Stimulated activated effector memory CD8-positive, alpha-beta T cell treated with anti-CD3 and anti-CD28 coated beads, Interleukin-12 subunit alpha, Interleukin-12 subunit beta, amount 100 ng/mL, for 72 hours (primary cell): ENCODE measurements around the gene COMMD3.
A peak's percentile ranks its signal among the peaks of the same experiment; 100 is the strongest.
"Not testable (repeated sequence)": the region's sequence is repeated elsewhere in the genome, so short reads cannot be mapped to it uniquely, and the experiment has no call there.

Experiments
- ATAC-seq: fragments of 150-1000 bp; cut with Tn5 transposase; 2 replicates; pipeline ENCODE4 v1.10.0; 2021
- DNase-seq, 2 donors: peaks; one replicate each; pipeline ENCODE4 v3.0.0; 2021 to 2022; ENCODE audit warnings: low spot score in 2 of 2
- H3K27ac Mint-ChIP-seq: one replicate; pipeline ENCODE4 v1.8.0; 2022; ENCODE audit warnings: mild to moderate bottlenecking, mixed read lengths
- H3K36me3 Mint-ChIP-seq: one replicate; pipeline ENCODE4 v1.8.0; 2022; ENCODE audit warnings: mild to moderate bottlenecking, mixed read lengths
- H3K4me1 Mint-ChIP-seq: one replicate; pipeline ENCODE4 v1.8.0; 2022; ENCODE audit warnings: mixed read lengths
- H3K4me3 Mint-ChIP-seq: one replicate; pipeline ENCODE4 v1.8.0; 2022; ENCODE audit warnings: mild to moderate bottlenecking, mixed read lengths
- H3K9me3 Mint-ChIP-seq: one replicate; pipeline ENCODE4 v1.8.0; 2022; ENCODE audit warnings: mixed read lengths

COMMD3 gene

DNA sequence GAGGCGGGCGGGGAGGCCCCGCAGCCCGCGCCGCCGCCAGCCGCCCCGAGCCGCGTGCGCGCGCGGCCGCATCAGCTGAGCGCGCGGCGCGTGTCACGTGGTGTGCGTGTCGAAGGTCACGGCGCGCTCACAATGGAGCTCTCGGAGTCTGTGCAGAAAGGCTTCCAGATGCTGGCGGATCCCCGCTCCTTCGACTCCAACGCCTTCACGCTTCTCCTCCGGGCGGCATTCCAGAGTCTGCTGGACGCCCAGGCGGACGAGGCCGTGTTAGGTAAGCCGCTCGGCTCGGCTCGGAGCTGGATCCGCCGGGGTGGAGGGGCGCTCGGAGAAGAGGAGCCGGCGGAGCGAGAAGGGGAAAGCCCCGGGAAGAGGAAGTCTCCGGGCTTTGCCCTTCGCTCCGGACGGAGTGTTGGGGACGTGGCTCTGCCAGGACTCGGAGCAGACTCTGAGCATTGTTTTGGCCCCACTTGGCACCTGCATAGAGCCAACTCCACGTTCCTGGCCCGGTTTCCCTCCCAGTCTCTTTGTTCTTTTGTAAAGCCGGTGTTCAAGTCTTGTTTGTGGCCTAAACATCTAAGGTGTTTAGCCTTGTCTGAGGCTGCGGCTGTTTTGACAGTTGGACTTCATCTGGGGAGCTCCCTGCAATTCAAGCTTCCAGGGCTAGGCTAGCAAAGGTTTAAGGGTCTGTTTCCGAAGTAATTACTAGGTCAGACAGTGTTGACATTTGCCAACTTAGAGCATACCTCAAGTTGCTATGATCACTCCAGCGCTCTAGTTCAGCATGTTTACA, at the start of gene COMMD3:
TSS of gene COMMD3 (plus strand) at position 103 of the 790 bp plus-strand sequence. CDS start at position 133, 30 bp downstream.
- Mint-ChIP-seq H3K36me3 (peaks cover 33% of the 10 kb centered on the region), H3K27ac (peak within 1 kb of the TSS; percentile 94), H3K4me1 (peaks cover 20% of the 10 kb centered on the region), H3K4me3 (peak within 1 kb of the TSS; percentile 87), H3K9me3 (no peaks in the 10 kb centered on the region)
- peak; percentile 87 for ATAC-seq
- peak; percentile 73 to 90 for DNase-seq

DNA sequence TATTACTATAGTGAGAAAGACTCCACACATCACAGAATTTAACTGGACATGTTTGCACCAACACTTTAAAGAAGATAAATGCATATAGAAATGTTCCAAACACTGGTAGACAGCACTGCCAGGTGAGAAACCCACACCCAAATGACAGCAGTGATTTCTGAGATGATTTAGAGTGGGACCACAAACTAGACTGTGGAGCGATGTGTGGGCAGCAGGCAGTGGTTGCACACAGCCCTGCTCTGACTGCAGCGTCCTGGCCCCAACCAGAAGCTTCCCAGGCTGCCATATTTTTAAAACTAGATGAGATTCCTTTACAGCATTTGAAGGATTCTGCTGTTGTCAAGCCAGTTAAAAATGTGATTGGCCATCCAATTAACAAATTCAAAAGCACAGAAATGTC, 47.7 kb upstream of the COMMD3 start:
- ATAC-seq: peak; percentile 95
- no peaks in the 10 kb centered on the region for H3K9me3 Mint-ChIP-seq
- H3K4me3 Mint-ChIP-seq: no peak overlapping the region
- no peak overlapping the region for H3K27ac Mint-ChIP-seq
- no peaks in the 10 kb centered on the region for H3K36me3 Mint-ChIP-seq
- no peak for DNase-seq
- H3K4me1 Mint-ChIP-seq: no peaks in the 10 kb centered on the region

DNA sequence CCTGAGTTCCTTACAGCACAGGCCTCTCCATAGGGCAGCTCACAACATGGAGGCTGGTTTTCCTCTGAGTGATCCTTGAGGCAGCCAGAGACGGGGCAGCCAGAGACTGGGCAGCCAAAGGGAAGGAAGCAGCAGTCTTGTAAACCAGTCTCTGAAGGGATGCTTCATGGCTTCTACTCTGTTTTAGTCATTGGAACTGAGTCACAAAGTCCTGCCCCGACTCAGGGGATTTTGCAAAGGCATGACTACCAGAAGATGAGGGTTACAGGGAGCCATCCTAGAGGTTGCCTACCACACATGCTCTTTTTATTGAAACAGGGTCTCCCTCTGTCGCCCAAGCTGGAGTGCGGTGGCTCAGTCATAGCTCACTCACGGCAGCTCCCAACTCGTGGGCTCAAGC, 44.4 kb upstream of the COMMD3 start:
- no peaks in the 10 kb centered on the region for H3K36me3 Mint-ChIP-seq
- ATAC-seq (peak; percentile 91), DNase-seq (no peak)
- H3K4me1 Mint-ChIP-seq: no peaks in the 10 kb centered on the region
- H3K9me3 Mint-ChIP-seq: no peaks in the 10 kb centered on the region
- no peak overlapping the region for H3K27ac Mint-ChIP-seq
- no peak overlapping the region for H3K4me3 Mint-ChIP-seq

DNA sequence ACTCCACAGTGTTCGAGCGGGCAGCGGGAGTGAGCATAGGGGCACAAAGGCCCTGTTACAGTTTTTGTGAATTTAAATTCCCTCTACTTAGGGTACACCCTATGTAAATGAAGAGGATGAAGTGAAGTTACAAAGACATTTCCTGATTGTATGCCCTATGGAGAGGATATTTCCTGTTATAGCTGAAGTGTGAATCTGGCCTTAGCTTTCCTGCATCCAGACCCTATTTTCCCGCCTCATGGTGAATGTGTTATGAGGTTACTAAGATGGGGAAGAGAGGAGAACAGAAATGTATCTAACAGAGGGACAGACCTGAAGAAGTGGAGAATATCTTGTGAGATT, 37.8 kb upstream of the COMMD3 start:
- no peaks in the 10 kb centered on the region for H3K36me3 Mint-ChIP-seq
- no peak for DNase-seq
- H3K9me3 Mint-ChIP-seq: no peaks in the 10 kb centered on the region
- no peak overlapping the region for H3K27ac Mint-ChIP-seq
- no peak for ATAC-seq
- H3K4me3 Mint-ChIP-seq: no peak overlapping the region
- no peaks in the 10 kb centered on the region for H3K4me1 Mint-ChIP-seq

DNA sequence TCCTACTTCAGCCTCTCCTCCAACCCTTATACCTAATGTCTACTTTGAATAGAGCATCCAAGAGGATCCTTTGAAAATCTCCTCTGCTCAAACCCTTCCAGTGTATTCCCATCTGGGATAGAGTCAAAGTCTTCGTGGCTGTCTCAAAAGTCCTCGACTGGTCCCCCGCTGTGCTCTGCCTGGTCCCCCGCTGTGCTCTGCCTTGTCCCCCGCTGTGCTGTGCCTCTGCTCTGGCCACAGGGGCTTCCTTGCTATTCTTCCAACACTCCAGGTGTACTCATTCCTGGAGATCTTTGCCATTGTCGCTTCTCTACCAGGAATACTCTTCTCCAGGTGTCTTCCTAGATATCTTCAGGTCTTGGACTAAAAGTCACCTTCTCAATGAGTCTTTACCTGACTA, 36.1 kb upstream of the COMMD3 start:
- H3K4me3 Mint-ChIP-seq: no peak overlapping the region
- no peaks in the 10 kb centered on the region for H3K9me3 Mint-ChIP-seq
- no peak overlapping the region for H3K27ac Mint-ChIP-seq
- no peaks in the 10 kb centered on the region for H3K36me3 Mint-ChIP-seq
- H3K4me1 Mint-ChIP-seq: no peaks in the 10 kb centered on the region
- ATAC-seq (no peak), DNase-seq (no peak)

DNA sequence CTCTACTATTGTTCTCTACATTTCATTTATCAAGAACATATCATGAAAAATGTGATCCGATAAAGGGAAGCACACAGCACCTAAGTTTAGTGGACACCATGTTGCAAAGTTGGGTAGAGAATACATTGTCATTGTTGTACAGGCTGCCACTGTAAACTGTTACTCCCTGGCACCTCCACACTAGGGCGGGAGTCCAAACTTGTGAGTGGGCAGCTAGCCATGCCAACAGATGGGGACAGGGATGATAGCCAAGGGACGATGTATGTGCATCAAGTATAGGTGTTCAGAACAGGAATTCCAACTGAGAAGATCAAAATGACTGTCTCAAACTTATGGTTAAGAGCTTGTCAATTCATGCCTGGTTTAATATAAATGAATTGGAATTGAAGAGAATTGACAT, 31.1 kb upstream of the COMMD3 start:
- Mint-ChIP-seq H3K9me3 (no peaks in the 10 kb centered on the region), H3K27ac (no peak overlapping the region), H3K4me1 (no peaks in the 10 kb centered on the region), H3K36me3 (no peaks in the 10 kb centered on the region), H3K4me3 (no peak overlapping the region)
- no peak for DNase-seq
- ATAC-seq: no peak

DNA sequence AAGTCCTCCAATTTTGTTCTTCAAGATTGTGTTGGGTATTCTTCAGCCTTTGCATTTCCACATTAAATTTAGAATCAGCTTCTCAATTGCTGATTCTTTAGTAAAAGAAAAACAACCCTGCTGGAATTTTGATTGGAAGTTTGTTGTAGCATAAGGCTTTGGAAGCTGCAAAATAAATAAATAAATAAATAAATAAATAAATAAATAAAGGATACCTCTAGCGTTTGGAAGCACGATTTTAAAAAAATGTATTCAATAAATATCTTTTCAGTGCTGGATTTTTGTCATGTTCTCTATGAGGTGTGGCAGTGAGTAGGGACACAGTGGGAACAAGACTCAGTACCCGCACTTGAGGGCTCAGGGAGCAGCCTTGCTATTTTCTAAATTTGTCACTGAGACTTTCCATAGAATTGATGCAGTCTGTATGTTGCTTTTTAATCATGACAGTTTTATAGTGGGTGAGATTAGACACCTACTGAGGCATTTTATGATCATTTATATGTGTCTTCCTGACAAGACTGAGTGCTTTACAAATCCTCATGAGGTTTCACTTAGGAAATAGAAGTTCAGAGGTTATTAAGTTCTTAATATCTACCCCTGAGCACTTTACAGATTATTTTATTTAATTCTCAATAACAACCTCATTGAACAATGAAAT, 22.3 kb upstream of the COMMD3 start:
- Mint-ChIP-seq H3K4me1 (no peaks in the 10 kb centered on the region), H3K36me3 (no peaks in the 10 kb centered on the region), H3K4me3 (no peak overlapping the region), H3K9me3 (no peaks in the 10 kb centered on the region), H3K27ac (no peak overlapping the region)
- no peak for ATAC-seq
- no peak for DNase-seq

DNA sequence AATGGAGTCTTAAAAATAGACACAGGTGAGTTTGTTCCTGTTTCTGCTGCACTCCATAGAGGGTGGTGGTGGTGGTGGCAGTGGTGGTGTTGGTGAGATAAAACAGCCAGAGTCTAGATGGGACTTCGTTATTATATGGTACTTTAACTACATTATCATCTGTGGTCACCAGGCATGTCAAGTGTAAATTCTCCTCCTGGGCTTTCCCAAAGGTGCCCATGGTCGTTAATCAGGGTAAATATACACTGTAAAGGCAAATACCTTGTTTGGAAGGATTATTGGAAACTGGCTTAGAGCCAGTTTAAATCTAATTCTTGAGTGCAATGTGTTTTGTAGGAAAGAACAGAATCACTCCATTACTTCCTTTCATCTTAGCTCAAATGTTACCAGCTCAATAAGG, 21.5 kb upstream of the COMMD3 start:
- no peak overlapping the region for H3K4me3 Mint-ChIP-seq
- no peaks in the 10 kb centered on the region for H3K4me1 Mint-ChIP-seq
- DNase-seq (no peak), ATAC-seq (no peak)
- H3K9me3 Mint-ChIP-seq: no peaks in the 10 kb centered on the region
- H3K27ac Mint-ChIP-seq: no peak overlapping the region
- no peaks in the 10 kb centered on the region for H3K36me3 Mint-ChIP-seq

DNA sequence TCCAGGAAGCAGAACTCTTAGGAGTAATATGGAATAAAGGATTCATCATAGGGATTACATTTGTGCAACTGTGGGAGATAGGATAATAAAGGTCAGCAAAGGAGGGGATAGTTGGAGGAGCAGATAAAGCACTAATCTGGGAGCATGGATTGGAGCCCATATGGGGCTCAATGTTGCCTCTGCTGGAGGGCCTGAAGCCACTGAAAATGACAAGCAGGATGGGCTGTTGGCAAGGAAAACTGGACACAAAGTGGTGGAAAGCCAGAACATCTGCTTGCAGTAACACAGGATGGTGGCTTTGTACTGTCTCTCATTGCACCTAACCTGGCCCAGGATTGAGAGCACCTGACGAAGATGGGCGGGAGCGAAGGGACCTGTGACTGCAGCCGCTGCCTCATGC, 15.0 kb upstream of the COMMD3 start:
- H3K9me3 Mint-ChIP-seq: no peaks in the 10 kb centered on the region
- no peaks in the 10 kb centered on the region for H3K36me3 Mint-ChIP-seq
- no peak overlapping the region for H3K4me3 Mint-ChIP-seq
- H3K4me1 Mint-ChIP-seq: no peaks in the 10 kb centered on the region
- no peak for ATAC-seq
- no peak overlapping the region for H3K27ac Mint-ChIP-seq
- DNase-seq: no peak

DNA sequence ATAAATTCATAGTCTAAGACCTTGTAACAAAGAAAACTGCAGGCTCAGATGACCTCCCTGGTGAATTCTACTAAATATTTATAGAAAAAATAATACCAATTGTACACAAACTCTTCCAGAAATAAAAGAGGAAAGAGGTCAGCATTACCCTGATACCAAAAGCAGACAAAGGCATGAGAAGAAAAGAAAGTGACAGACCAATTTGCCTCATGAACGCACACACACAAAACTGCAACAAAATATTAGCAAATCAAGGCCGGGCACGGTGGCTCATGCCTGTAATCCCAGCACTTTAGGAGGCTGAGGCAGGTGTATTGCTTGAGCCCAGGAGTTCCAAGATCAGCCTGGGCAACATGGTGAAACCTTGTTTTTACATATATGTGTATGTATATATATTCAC, 12.7 kb upstream of the COMMD3 start:
- H3K27ac Mint-ChIP-seq: no peak overlapping the region
- H3K9me3 Mint-ChIP-seq: no peaks in the 10 kb centered on the region
- ATAC-seq (no peak), DNase-seq (no peak)
- H3K36me3 Mint-ChIP-seq: no peaks in the 10 kb centered on the region
- no peak overlapping the region for H3K4me3 Mint-ChIP-seq
- H3K4me1 Mint-ChIP-seq: no peaks in the 10 kb centered on the region

DNA sequence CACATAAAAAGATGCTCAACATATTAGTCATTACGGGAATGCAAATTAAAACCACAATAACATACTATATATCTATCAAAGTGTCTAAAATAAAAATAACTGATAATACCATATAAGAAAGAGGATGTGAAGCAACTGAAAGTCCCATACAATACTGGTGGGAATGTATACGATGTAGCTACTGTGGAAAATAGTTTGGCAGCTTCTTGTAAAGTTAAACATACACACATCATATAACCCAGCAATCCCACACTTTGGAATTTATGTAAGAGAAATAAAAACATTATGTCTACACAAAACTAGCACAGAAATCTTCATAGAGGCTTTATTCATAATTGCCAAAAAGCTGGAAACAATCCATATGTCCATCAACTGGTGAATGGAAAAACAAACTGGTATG, 10.5 kb upstream of the COMMD3 start:
- ATAC-seq (no peak), DNase-seq (no peak)
- Mint-ChIP-seq H3K4me1 (peaks cover under 1% of the 10 kb centered on the region), H3K36me3 (no peaks in the 10 kb centered on the region), H3K4me3 (no peak overlapping the region), H3K27ac (no peak overlapping the region), H3K9me3 (no peaks in the 10 kb centered on the region)

DNA sequence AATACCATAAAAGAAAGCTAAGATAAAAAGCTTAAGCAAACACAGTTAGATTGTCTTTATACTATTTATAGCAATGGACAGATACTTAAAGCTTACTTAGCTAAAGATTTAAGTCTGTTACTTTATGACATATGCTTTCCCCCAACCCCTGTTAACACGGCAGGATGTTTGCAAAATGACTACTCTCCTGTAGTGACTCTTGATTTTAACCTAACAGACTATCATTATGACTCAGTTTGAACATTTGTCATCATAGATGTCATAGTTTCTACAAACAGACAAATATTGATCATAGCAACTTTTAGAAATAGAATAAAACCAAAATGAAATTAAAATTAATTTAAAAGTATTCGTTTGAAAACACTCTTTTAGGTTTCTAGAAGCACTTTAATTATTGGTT, 7.8 kb upstream of the COMMD3 start:
- H3K9me3 Mint-ChIP-seq: no peaks in the 10 kb centered on the region
- no peaks in the 10 kb centered on the region for H3K36me3 Mint-ChIP-seq
- H3K4me1 Mint-ChIP-seq: peaks cover 6% of the 10 kb centered on the region
- peak; percentile 100 for ATAC-seq
- DNase-seq: no peak
- peak overlapping the region; percentile 92 for H3K27ac Mint-ChIP-seq
- no peak overlapping the region for H3K4me3 Mint-ChIP-seq

DNA sequence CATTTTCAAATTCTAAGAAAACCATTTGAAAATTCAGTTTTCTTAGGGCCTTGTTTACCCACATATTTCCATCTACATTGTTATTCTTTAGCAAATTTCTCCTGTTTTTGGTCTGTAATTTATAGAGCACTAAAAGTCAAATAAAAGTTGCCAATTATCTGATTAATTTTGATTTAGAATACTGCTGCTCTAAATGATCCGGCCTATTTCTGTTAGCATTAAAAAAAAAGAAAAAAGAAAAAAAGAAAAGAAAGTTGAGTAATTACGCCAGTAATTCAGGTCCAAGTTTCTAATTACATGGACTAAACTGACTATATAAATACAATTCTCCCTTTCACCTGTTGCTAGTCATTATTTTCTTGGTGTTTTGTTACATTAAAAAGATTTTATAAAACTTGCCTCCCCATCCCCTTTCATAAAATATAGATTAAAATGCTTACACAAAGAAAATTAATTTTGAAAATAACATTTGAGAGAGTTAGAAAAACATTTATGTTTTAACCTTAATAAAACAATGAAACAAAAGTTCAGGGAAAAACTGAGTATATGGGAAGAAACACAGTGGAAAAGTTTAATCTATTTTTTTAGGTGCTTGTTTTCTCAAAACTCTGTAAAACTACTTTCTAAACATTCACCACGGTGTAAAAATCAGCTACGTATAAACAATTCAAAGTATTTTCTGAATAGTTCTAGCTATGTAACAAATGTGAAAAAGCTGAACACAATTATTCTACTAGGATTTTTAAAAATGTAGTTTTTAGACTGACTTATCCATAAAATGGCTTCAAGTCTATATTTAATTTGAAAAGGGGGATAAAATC, 6.8 kb upstream of the COMMD3 start:
- peaks cover 6% of the 10 kb centered on the region for H3K4me1 Mint-ChIP-seq
- no peaks in the 10 kb centered on the region for H3K36me3 Mint-ChIP-seq
- H3K4me3 Mint-ChIP-seq: no peak overlapping the region
- peak overlapping the region; percentile 92 for H3K27ac Mint-ChIP-seq
- DNase-seq: no peak
- no peak for ATAC-seq
- no peaks in the 10 kb centered on the region for H3K9me3 Mint-ChIP-seq

DNA sequence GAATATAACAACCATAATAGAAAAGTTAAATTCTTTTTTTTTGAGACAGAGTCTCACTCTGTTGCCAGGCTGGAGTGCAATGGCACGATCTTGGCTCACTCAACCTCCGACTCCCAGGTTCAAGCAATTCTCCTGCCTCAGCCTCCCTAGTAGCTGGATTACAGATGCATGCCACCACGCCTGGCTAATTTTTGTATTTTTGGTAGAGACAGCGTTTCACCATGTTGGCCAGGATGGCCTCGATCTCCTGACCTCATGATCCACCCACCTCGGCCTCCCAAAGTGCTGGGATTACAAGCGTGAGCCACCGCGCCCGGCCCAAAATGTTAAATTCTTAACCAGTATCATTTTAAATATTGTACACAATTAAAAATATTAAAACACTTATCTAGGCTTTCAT, 6.2 kb upstream of the COMMD3 start:
- not testable (repeated sequence) for H3K9me3 Mint-ChIP-seq, H3K4me3 Mint-ChIP-seq, H3K4me1 Mint-ChIP-seq, H3K27ac Mint-ChIP-seq, H3K36me3 Mint-ChIP-seq, ATAC-seq, DNase-seq

DNA sequence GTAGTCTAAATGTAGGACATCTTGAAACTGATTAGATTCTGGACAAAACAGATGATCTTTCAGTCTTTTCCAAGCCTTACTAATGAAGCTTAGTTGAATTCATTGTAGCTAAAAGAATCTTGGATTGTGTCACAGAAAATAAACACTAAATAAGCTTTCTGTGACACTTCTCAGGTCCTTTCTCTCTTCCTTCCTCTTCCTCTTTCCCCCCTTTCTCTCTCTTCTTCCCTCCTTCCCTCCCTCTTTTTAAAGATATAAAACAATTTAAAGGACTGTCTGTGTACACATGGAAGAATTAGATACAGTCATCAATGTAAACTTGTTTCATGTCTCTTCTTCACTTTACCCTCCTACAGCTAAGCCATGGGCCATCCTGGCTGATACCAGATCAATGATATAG, 5.3 kb upstream of the COMMD3 start:
- Mint-ChIP-seq H3K27ac (peak overlapping the region; percentile 6), H3K4me3 (no peak overlapping the region)

DNA sequence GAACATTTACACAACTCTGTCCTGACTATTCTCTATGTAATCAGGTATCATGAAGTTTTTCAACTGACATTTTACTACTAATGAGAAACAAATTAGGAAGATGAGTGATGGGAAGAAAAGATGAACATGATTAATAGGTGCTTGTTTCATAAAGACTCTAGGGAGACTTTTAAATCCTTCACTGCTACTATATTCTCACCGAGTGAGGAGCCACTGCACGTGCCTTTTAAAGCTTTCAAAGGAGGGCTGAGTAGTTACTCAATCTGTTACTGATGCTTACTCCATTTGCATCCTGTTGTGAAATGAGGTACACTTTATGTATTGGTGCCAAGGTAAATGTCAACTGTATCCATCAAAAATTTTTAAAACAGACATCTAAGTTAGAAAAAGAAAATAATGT, 1.3 kb upstream of the COMMD3 start:
- Mint-ChIP-seq H3K36me3 (peaks cover 27% of the 10 kb centered on the region), H3K4me3 (peak overlapping the region; percentile 87), H3K27ac (no peak overlapping the region), H3K4me1 (peaks cover 21% of the 10 kb centered on the region), H3K9me3 (no peaks in the 10 kb centered on the region)
- DNase-seq (no peak), ATAC-seq (no peak)

More for the DNA sequence above, 5.3 kb upstream of the COMMD3 start:
- Mint-ChIP-seq H3K9me3 (no peaks in the 10 kb centered on the region), H3K4me1 (peaks cover 11% of the 10 kb centered on the region), H3K36me3 (peaks cover 6% of the 10 kb centered on the region)
- ATAC-seq (no peak), DNase-seq (no peak)
